SK-N-SH treated with all-trans-retinoic acid at 6 μM for 48 hours (cell line): ENCODE results near the gene OSBPL3.

ENCODE experiments used
- ARNTL ChIP-seq: fragments of 450-650 bp; formaldehyde crosslinking; IDR thresholded peaks from 2 replicates; pipeline ENCODE4 v1.5.0; 2020; ENCODE audit warnings: low read depth, mild to moderate bottlenecking, moderate library complexity, borderline replicate concordance
- CREB5 ChIP-seq: fragments of 250-450 bp; sonication (Bioruptor Pico); IDR thresholded peaks from 2 replicates; pipeline ENCODE4 v1.5.1; 2020; ENCODE audit warnings: low read depth, mild to moderate bottlenecking, moderate library complexity
- CSRNP3 ChIP-seq: fragments of 250-450 bp; sonication (Bioruptor Pico); IDR thresholded peaks from 2 replicates; pipeline ENCODE4 v1.5.1; 2021; ENCODE audit warnings: mild to moderate bottlenecking, moderate library complexity
- PATZ1 ChIP-seq: fragments of 250-450 bp; sonication (Bioruptor Pico); IDR thresholded peaks from 2 replicates; pipeline ENCODE4 v1.8.0; 2020; ENCODE audit warnings: mild to moderate bottlenecking, moderate library complexity, borderline replicate concordance
- PPARA ChIP-seq: fragments of 250-450 bp; sonication (Bioruptor Pico); IDR thresholded peaks from 2 replicates; pipeline ENCODE4 v1.5.0; 2020; ENCODE audit warnings: mild to moderate bottlenecking, borderline replicate concordance
- RARB ChIP-seq: fragments of 250-450 bp; sonication (Bioruptor Pico); IDR thresholded peaks from 2 replicates; pipeline ENCODE4 v1.8.0; 2021; ENCODE audit warnings: mild to moderate bottlenecking, moderate library complexity
- ZFP3 ChIP-seq: fragments of 250-450 bp; sonication (Bioruptor Pico); IDR thresholded peaks from 2 replicates; pipeline ENCODE4 v1.5.0; 2020; ENCODE audit warnings: mild to moderate bottlenecking, moderate library complexity
- ZFP30 ChIP-seq: fragments of 450-650 bp; formaldehyde crosslinking; IDR thresholded peaks from 2 replicates; pipeline ENCODE4 v1.5.0; 2022; ENCODE audit warnings: mild to moderate bottlenecking, moderate library complexity
- ZNF565 ChIP-seq: fragments of 450-650 bp; formaldehyde crosslinking; conservative IDR thresholded peaks from 2 replicates; pipeline ENCODE4 v1.5.0; 2020; ENCODE audit warnings: low read depth, mild to moderate bottlenecking, moderate library complexity
- TF ChIP-seq, protein P1 (sequence below): fragments of 250-450 bp; sonication (Bioruptor Pico); IDR thresholded peaks from 2 replicates; pipeline ENCODE4 v1.5.0; 2020; ENCODE audit warnings: mild to moderate bottlenecking, moderate library complexity

- no peak for TF ChIP-seq ZFP3 (CRISPR knock-in tag)
- TF ChIP-seq CSRNP3 (CRISPR knock-in tag): no peak
- TF ChIP-seq, protein P1, sequence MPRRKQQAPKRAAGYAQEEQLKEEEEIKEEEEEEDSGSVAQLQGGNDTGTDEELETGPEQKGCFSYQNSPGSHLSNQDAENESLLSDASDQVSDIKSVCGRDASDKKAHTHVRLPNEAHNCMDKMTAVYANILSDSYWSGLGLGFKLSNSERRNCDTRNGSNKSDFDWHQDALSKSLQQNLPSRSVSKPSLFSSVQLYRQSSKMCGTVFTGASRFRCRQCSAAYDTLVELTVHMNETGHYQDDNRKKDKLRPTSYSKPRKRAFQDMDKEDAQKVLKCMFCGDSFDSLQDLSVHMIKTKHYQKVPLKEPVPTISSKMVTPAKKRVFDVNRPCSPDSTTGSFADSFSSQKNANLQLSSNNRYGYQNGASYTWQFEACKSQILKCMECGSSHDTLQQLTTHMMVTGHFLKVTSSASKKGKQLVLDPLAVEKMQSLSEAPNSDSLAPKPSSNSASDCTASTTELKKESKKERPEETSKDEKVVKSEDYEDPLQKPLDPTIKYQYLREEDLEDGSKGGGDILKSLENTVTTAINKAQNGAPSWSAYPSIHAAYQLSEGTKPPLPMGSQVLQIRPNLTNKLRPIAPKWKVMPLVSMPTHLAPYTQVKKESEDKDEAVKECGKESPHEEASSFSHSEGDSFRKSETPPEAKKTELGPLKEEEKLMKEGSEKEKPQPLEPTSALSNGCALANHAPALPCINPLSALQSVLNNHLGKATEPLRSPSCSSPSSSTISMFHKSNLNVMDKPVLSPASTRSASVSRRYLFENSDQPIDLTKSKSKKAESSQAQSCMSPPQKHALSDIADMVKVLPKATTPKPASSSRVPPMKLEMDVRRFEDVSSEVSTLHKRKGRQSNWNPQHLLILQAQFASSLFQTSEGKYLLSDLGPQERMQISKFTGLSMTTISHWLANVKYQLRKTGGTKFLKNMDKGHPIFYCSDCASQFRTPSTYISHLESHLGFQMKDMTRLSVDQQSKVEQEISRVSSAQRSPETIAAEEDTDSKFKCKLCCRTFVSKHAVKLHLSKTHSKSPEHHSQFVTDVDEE: no peak
- no peak for TF ChIP-seq CREB5
- no peak for TF ChIP-seq ZNF565
- TF ChIP-seq ARNTL: no peak
- no peak for TF ChIP-seq RARB
- no peak for TF ChIP-seq PPARA (CRISPR knock-in tag)
- TF ChIP-seq PATZ1 (CRISPR knock-in tag): no peak
- no peak for TF ChIP-seq ZFP30 (CRISPR knock-in tag)
Measured at GRCh38 chr7:24868741-24869140, 111.2 kb downstream of the OSBPL3 start.
